ENCODE results near the gene CSPG4.

- no peak for TF ChIP-seq CTCF (IDR thresholded peaks at IDR 0.05 in 8 of 11, conservative IDR thresholded peaks at IDR 0.05 in 3 of 11)
- no peak for TF ChIP-seq POLR2A (IDR thresholded peaks at IDR 0.05)
Measured at GRCh38 chr15:75631935-75632334, 80.7 kb downstream of the CSPG4 start.
